Nephron progenitor cell (in vitro differentiated cells): ENCODE results near the gene PPP1R14D.

Experiments
- DNase-seq: peaks from one replicate; pipeline ENCODE4 v3.0.0; 2021
- H3K27ac Mint-ChIP-seq: 2 replicates; pipeline ENCODE4 v1.8.0; 2021; ENCODE audit warnings: mild to moderate bottlenecking, moderate library complexity, mixed read lengths
- H3K27me3 Mint-ChIP-seq: 2 replicates; pipeline ENCODE4 v1.8.0; 2021; ENCODE audit warnings: mild to moderate bottlenecking, low read depth, mixed read lengths; ENCODE audit not compliant: poor library complexity
- H3K36me3 Mint-ChIP-seq: 2 replicates; pipeline ENCODE4 v1.8.0; 2021; ENCODE audit warnings: low read depth, mixed read lengths
- H3K4me1 Mint-ChIP-seq: 2 replicates; pipeline ENCODE4 v1.8.0; 2021; ENCODE audit warnings: mixed read lengths
- H3K4me3 Mint-ChIP-seq: 2 replicates; pipeline ENCODE4 v1.8.0; 2021; ENCODE audit warnings: mild to moderate bottlenecking, moderate library complexity, mixed read lengths
- H3K9me3 Mint-ChIP-seq: 2 replicates; pipeline ENCODE4 v1.8.0; 2021; ENCODE audit warnings: mild to moderate bottlenecking, moderate library complexity, mixed read lengths
- CTCF ChIP-seq: fragments of 200-600 bp; sonication (generic); IDR thresholded peaks from 2 replicates; pipeline ENCODE4 v1.5.0; 2021; ENCODE audit warnings: antibody characterized with exemption

PPP1R14D gene

DNA sequence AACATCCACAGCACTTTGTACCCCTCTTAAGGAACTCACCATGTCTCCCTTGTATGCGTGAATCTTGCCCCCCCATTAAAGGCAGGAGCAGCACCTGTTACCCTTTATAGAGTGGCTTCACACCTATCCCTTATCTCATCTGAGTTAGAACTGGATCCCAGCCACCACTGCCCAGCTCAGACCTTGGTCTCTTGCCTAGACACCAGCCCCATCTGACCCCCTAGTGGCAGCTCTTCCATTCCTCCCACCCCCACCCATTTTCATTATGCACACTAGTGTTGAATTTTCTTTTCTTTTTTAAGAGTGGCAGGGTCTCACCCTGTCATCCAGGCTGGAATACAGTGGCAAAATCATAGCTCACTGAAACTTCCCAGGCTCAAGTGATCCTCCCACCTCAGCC, 24.8 kb downstream of the PPP1R14D start:
- H3K36me3 Mint-ChIP-seq = peaks cover 23% of the 10 kb centered on the region
- peaks cover 51% of the 10 kb centered on the region for H3K4me1 Mint-ChIP-seq
- no peak overlapping the region for H3K4me3 Mint-ChIP-seq
- no peak overlapping the region for H3K27ac Mint-ChIP-seq
- TF ChIP-seq CTCF = no peak
- no peak for DNase-seq
- H3K27me3 Mint-ChIP-seq = no peaks in the 10 kb centered on the region
- H3K9me3 Mint-ChIP-seq = no peaks in the 10 kb centered on the region

GRCh38 chr15:40803076-40803475, 25.4 kb downstream of the PPP1R14D start:
- H3K27ac Mint-ChIP-seq = no peak overlapping the region
- no peaks in the 10 kb centered on the region for H3K9me3 Mint-ChIP-seq
- H3K4me1 Mint-ChIP-seq = peaks cover 50% of the 10 kb centered on the region
- H3K27me3 Mint-ChIP-seq = no peaks in the 10 kb centered on the region
- no peak overlapping the region for H3K4me3 Mint-ChIP-seq
- no peak for DNase-seq
- no peak for TF ChIP-seq CTCF
- H3K36me3 Mint-ChIP-seq = peaks cover 27% of the 10 kb centered on the region

GRCh38 chr15:40799523-40799922, 29.0 kb downstream of the PPP1R14D start:
- H3K4me3 Mint-ChIP-seq = no peak overlapping the region
- no peaks in the 10 kb centered on the region for H3K9me3 Mint-ChIP-seq
- peaks cover 33% of the 10 kb centered on the region for H3K4me1 Mint-ChIP-seq
- no peak for TF ChIP-seq CTCF
- H3K36me3 Mint-ChIP-seq = peaks cover 26% of the 10 kb centered on the region
- no peak for DNase-seq
- no peaks in the 10 kb centered on the region for H3K27me3 Mint-ChIP-seq
- peak overlapping the region; percentile 69 for H3K27ac Mint-ChIP-seq

DNA sequence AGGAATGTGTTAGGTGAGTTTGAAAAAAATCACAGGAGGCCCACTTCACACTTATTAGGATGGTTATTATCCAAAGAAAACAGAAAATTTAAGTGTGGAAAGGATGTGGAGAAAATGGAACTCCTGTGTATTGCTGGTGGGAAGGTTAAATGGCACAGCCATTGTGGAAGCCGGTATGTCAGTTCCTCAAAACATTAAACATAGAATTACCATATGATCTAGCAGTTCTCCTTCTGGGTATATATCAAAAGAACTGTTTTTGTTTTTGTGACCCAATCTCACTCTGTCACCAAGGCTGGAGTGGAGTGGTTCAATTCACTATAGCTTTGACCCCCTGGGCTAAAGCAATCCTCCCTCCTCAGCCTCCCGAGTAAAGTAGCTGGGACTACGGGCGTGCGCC, 32.0 kb downstream of the PPP1R14D start:
- Mint-ChIP-seq H3K4me3 (no peak overlapping the region), H3K27me3 (no peaks in the 10 kb centered on the region), H3K9me3 (no peaks in the 10 kb centered on the region), H3K4me1 (peaks cover 24% of the 10 kb centered on the region), H3K27ac (peak overlapping the region; percentile 25), H3K36me3 (peaks cover 39% of the 10 kb centered on the region)
- DNase-seq = no peak
- TF ChIP-seq CTCF = no peak

- TF ChIP-seq CTCF = no peak
- Mint-ChIP-seq H3K4me1 (peaks cover 21% of the 10 kb centered on the region), H3K27me3 (no peaks in the 10 kb centered on the region), H3K4me3 (no peak overlapping the region), H3K36me3 (peaks cover 36% of the 10 kb centered on the region), H3K9me3 (no peaks in the 10 kb centered on the region), H3K27ac (no peak overlapping the region)
- no peak for DNase-seq
Measured at GRCh38 chr15:40796041-40796440, 32.5 kb downstream of the PPP1R14D start.

DNA sequence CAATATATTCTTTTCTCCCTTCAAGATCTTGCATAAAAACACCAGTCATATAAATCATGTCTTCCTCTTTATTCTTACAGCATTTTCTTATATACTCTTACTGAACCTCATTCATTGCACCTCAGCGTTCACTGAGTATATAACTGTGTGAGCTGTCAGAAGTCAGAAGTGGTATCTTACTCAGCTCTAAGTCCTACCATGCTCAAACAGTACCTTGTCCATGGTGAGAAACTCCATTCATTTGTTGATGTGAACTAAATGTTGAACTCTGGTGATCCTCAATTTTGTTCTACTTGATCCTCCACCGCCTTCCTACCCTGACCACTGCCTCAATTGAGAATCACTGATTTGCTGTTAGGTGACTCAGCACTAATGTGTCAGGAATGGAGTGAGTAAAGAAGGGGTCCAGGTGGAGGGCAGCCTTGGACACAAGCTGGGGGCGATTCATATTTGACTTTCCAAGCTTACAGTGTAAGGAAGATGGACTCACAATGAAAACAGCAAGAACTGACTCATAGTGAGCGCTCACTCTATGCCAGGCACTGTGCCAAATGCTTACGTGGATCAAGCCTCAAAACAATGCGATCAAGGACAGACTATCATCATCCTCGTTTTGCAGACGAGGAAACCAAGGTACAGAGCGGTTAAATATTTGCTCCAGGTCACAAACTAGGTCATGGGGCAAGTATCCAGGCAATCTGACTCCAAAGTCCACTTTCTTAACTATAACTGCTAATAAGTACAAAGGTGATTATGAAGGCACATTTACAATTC, 35.1 kb downstream of the PPP1R14D start:
- TF ChIP-seq CTCF = no peak
- Mint-ChIP-seq H3K9me3 (no peaks in the 10 kb centered on the region), H3K27ac (no peak overlapping the region), H3K36me3 (peaks cover 28% of the 10 kb centered on the region), H3K4me1 (peaks cover 16% of the 10 kb centered on the region), H3K27me3 (peaks cover 3% of the 10 kb centered on the region), H3K4me3 (no peak overlapping the region)
- DNase-seq = no peak
